GM20431 (cell line): ENCODE data around the gene TRIM46.
"Not testable (repeated sequence)": the region's sequence is repeated elsewhere in the genome, so short reads cannot be mapped to it uniquely, and the experiment has no call there.

Source experiments
- in situ Hi-C: fragments of 300-500 bp; cut with MseI, MboI; formaldehyde crosslinking; loops from one replicate; pipeline ENCODE4 v1.15.0; 2020; ENCODE audit warnings: low sequenced_read_pairs; ENCODE audit not compliant: unreplicated experiment

Gene TRIM46

DNA sequence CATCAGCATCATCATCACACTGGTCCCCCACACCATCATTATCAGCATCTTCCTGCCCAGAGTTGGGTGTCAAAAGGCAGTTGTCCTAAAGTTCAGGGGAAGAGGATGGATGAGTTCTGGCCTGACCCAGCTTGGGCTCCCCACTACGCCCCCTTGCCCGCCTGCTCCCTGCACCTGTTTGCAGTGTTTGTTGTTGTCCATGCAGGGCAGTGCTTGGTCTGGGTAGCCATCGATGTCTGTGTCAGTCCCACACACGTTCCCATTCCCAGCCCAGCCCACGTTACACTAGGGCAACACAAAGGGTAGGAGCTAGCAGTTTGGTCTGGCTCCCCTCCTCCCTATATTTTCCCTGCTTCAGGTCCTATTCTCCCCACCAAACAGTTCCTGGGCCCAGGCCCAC is 27.3 kb downstream of the TRIM46 start:
- in situ Hi-C loops = no loop called here

DNA sequence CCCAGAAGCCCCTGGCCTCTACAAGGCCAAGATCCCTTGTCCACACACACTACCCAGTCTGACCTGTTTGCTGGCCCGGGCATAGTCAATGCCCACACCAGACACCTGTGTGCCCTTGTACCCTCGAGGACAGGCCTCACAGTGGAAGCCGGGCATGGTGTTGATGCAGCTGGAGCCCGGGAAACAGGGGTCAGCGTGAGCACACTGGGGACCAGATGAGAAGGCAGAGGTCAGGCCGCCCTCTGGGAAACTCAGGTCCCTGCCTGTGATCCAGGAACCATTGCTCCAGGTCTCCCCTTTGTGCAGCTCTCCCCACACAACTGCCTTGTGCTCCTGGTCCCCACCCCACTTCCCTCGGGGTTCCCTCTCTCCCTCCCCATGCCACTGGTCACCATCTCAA is 28.5 kb downstream of the TRIM46 start:
- in situ Hi-C loops = no loop called here

DNA sequence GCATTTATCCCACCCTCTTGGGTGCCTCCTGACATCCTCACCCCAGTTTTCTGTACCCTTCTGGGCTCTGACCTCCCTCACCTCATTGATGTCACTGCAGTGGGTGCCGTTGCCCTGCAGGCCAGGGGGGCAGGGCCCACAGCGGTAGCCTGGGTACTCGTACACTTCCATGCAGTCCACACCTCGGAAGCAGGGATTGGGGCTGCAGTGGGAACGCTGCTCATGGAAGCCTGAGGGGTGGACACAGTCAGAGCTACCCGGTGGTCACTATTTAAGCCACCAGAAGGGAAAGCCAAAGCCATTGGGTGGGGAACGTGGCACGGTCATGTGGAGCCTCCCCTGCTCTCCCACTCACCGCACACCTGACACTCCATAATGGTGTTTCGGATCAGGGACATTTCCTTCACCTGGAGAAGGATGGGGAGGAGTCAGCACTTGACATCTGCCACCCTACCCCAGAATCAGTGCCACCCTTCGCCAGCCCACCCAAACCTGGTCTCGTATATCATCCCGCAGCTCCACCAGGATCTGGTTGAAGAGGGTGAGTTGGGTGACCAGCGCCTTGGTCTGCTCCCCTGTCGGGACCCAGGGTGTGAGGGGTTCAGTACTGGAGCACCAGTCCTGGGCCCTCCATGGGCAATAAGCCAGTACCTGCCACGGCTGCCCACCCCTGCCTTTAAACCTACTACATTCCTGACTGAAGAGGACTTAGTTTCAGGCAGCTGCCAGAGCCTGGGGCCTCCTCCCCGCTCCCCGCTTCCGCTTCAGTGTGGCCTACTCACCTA is 29.3 kb downstream of the TRIM46 start:
- in situ Hi-C loops = no loop called here

DNA sequence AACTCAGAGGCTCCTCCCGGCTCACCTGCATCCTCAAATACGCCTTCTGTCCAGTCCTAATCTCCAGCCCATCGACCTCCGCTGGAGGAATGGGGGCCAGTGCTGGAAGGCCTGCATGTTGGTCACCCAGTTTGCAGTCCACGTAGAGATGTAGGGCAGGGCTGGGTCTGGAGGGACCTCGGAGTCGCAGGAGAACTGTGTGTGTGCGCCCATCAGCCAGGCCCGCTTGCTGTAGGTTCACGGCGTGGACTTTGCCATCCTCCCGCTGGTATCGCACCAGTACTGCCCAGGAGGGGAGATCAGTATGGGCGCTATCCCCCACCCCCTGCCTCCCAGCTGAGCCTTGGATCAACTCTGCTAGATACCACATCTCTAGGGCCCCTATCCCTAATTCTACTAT is 31.4 kb downstream of the TRIM46 start:
- in situ Hi-C loops = no loop called here

DNA sequence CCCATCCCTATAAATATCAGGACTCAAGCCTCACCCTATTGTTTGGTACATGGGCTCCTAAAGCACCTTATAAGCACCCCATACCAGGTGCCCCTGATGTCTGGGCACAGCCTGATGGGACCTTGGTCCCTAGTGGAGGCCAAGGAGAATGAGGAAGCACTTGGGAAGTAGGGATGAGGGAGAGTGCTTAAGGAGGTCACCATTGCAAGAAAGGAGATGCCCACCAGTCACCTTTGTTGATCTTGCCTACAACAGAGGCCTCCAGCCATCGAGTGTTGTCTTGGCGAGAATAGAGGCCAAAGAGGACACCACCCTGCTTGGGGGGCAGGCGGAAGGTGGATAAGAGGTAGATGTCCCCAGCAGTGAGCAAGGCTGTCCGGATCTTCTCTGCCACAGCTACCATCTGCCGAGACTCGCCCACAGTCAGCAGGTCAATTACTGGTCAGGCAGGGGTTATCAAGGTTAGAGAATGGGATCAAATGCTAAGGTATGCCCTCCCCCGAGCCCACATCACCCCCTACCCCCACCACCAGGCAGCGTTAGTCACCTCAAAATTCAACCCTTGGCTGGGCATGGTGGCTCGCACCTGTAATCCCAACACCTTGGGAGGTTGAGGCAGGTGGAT is 32.4 kb downstream of the TRIM46 start:
- in situ Hi-C loops = no loop called here

DNA sequence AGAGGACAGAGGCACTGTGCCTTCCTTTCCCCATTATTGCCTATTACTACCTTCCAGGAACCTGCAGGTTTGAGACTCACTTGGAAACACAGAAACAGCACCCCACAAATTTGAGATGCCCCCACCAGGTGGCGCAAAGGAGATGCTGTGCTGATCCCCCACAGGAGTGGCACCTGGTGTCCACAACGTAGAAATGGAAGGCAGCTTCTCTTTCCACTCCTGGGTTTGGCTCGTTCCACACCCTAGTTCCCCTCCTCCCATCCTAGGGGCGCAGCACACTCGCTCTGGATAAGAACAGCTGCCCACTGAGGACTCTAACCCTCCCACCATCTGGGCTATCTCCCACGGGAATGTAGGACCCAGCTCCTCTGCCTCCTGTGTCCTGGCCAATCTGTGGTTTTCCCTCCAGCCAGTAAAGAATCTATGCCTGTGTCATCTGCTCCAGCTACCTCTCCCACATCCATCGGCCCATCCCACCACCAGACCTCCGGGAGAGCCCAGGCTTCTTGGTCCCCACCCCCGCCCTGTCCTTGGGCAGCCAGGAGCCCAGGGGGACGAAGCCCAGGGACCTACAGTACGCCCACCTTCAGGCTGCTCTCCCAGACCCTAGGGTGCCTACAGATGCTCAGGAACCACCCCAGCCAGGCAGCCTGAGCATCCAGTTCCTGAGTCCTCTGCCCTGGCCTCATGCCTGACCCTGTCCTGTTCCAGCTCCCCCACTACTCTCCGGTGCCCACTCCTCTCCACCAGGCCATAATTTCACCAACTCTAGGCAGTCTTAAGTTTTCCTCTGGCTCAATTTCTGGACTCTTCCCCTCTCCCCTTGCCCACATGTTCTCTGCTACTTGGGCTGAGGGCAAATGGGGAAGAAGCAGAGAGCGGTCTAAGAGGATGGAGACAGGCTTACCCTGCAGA is 33.5 kb downstream of the TRIM46 start:
- in situ Hi-C loops = no loop called here

DNA sequence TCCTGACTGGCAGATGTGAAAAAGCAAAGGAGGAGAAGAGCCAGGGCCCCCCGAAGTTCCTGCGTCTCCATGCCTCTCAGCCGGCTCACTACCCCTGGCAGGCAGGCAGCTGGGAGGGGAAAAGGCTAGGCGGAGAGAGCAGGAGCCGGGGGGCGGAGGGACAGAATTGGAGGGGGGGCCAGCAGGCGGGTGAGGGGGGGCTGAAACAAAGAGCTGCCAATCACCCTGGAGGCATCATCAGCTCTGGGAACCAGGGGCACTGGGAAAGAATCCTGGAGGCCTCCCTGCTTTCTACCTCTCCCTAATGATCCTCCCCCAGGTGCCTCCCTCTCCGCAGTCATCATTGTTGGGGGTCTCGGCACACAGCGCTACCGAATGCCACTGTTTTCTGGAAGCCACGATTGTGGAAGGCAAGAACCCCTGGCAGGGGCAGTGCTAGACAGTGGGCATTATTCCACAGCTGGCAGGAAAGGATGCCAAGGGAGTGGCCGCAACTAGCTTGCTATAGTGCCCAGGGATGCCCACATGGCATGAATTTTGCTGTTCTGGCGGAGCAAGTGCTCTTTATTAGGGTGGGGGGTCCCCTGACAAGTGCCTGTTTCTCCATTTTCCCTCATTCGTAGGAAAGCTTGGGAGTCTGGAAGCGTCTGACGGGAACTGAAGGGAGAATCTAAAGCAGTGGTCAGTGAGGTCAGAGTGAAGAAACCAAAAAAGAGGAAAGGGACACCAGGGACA is 34.3 kb downstream of the TRIM46 start, which contains the start of gene THBS3:
TSS of gene THBS3 (minus strand) at position 92 of the 735 bp plus-strand sequence. CDS start at position 71, 21 bp downstream.
- in situ Hi-C loops = no loop called here

DNA sequence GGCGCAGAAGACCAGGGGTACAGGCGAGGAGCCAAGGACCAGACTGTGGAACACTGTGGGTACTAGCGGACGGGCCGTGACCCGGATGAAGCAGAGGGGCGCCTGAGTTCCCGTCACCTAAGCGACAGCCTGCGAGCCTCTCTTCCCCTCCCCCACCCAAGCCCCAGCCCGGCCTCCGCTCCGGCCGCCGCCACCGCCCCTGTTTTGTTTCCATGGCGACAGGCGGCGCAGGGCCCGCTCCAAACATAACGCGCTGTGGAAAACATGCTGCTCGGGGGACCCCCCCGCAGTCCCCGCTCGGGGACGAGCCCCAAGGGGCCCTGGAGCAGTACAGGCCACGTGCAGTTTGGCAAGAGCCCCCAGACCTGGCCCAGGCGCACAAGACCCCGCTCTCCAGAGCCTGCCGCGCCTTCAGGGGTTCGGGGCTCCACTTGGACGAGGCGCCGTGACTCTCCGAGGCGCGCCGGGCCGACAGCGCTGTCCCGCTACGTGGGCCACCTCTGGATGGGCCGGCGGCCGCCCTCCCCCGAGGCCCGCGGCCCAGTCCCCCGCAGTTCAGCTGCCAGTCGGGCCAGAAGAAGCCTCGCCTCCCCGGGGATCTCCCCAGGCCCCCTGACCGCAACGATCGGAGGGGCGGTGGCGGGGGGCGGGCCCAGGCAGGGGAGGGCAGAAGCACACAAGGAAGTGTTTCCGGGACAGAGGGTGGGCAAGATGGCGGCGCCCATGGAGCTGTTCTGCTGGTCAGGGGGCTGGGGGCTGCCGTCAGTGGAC is 35.1 kb downstream of the TRIM46 start, which contains the start of gene MTX1:
TSS of gene MTX1 (plus strand) at position 155 of the 771 bp plus-strand sequence. CDS start at position 265, 110 bp downstream.
- in situ Hi-C loops = no loop called here

DNA sequence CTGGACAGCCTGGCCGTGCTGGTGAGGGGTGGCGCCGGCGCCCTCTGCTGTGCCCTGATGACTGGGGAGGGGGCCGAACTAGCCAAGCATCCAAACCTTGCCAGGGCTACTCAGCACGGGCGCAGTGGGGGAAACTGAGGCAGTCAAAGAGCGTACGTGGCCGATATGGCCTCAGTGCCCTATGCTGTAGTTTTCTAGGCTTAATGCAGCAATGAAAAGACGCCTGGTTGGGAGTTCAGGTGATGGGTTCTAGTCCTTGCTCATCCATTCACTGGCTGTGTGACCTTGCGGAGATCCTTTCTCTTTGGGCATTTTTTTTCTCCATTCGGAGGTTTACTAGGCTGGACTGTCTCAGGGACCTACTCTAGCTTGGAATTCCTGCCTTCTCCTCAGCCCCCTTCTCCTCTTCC is 35.7 kb downstream of the TRIM46 start:
- in situ Hi-C loops = no loop called here

DNA sequence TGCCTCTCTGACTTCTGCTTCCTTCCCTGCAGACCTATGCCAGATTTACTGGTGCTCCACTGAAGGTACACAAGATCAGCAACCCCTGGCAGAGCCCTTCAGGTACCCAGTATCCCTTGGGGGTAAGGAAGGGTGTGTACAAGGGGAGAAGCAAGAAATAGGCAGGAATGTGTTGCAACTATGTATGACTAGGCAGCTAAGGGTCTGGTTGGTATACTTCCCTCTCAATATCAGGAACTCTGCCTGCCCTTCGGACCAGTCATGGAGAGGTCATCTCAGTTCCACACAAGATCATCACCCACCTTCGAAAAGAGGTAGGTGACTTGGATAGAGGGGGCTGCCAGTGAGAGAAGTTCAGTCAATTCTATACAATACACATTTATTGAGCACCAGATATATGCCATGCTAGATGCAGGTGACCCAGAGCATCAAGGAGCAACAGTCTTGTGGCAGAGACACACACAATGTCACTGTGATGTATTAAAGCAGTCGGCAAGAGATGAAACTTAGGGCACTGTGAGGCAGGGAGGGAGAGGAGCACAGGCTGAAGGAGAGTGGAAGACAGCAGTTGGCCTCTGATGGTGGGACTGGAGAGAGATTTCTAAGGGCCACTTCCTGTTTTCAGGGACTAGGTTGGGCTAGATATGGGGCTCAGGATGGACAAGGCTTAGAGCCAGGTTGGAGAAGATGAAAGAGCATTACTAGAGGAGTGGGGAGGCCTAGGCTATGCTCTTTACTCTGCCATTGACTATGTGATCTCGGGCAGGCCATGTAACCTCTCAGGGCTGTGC is 36.9 kb downstream of the TRIM46 start:
- in situ Hi-C loops = no loop called here

DNA sequence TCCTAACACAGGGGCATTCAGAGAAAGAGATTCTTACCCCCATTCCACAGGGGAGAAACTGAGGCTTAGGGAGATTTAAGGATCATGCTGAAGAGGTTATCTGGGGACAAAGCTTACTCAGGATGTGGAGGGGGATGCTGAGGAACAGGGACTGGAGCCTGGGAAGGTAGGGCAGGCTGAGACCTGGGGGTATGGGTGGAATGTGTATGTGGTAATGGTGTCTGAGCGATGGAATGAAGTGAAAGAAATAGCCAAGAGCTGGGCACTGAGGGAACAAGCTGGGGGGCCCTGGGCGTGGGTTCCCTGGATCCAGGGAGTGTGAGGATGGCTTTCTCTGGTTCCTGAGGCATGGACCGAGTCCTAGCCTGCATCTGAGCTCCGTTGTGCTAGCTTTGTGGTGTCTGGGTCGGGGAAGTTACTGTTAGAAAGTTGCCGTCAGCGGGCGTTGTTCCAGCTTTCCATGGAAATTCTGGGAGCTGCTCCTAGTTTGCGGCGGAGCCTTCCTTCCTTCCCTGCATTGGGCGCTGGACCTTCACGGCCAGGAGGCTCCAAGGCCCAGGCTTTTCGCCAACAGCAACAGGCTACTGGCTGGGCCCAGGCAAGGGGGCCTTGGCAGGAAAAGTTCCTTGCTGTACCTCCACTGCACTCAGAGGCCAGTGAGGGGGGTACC is 37.9 kb downstream of the TRIM46 start:
- in situ Hi-C loops = not testable (repeated sequence)

DNA sequence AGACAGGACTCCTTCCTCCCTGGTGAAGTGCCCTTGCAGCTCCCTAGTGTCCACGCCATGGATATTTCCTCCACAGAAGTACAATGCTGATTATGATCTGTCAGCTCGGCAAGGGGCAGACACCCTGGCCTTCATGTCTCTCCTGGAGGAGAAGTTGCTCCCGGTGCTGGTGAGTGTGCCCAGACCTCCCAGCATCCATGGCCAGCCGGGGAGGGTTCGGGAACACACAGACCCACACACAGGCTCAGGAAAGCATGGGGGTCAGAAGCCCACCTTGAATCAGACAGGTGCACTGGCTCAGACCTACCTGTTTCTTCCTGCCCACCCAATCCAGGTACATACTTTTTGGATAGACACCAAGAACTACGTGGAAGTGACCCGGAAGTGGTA is 38.4 kb downstream of the TRIM46 start:
- in situ Hi-C loops = not testable (repeated sequence)

DNA sequence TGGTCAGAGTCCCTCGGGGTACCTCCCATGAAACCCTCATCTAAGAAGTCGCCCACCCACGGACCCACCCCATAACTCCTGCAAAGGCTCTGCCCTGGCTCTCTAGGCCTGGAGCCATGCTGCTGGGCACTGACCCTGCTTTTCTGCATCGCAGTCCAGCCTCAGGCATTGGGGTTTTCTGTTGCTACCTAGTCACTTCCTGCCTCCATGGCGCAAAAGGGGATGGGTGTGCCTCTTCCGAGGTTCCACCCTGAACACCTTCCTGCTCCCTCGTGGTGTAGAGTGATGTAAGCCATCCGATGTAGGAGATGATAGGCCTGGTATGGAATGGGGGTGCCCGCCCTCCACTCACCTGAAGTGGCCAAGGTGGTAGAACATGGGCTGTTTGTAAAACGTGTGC is 41.1 kb downstream of the TRIM46 start:
- in situ Hi-C loops = not testable (repeated sequence)

DNA sequence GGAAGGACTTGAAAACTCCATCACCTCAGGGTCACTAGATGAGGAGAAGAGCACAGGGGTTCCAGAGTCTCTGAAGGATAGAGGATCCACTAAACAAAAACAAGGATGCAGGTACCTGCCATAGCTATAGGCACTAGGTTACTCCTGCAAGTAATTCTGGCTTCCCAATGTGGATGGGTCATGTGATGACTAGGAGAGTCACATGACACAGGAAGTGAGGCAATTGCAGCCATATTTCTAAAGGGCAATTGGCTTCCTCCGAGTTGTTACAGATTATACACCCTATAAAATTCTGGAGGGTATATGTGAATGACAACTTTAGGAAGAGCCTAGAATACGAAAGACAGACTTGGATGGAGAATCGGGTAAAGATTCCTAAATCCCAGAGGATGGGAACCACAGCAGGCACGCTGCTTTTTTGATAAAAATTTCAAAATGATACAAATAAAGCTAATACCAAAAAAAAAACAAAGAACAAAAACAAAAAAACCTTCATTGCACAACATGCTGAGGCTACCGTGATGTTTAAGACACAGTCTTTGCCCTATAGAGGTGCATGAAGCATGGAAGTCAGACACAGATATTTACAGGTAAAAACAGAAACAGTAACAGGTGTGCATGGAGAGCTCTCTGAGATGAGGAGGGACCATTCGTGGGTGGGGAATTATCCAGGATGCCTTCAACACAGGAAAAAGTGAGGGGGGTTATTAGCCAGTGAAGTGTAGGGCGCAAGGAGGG is 45.4 kb downstream of the TRIM46 start:
- in situ Hi-C loops = no loop called here

DNA sequence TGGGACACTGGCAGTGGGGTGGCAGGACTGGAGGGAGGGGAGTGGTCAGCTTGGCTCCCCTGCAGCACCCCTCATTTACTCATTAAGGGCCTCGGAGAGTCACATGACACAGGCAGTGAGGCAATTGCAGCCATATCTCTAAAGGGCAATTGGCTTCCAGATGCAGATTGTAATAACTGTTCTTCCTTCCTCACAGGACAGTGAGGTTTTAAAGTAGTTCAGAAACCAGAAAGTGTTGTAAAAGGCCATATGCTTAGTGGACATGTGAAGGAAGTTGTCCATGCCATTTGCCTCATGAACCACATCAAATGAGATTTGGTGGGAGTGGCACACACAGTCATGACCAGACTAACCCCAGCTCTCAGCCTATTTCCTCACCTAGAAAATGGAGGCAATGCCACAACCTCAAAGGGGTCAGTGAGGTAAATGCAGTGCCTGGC is 46.0 kb downstream of the TRIM46 start:
- in situ Hi-C loops = no loop called here

DNA sequence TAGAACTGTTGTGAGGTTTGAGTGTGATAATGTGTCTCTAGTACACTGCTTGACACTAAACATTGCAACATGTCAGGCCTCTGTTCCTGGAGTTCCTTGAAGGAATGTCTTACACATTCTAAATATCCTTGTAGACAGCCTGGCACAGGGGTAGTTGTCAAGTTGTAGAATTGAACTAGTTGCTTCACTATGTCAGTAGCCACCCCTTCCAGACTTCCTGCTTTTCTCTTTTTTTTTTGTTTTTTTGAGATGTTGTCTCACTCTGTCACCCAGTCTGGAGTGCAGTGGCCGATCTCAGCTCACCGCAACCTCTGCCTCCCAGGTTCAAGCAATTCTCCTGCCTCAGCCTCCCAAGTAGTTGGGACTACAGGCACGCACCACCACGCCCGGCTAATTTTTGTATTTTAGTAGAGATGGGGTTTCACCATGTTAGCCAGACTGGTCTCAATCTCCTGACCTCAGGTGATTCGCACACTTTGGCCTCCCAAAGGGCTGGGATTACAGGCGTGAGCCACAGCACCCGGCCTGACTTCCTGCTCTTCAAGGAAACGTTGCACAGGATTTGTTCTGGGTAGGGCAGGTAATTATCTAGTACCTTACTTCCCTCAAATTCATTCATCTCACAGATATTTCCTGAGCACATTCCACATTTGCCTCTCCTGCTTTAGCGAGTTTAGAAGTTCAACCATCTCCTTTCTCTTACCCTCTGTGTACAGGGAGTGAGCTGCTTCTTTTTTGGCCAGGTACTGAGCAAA is 46.7 kb downstream of the TRIM46 start:
- in situ Hi-C loops = not testable (repeated sequence)
